Effector memory CD4-positive, alpha-beta T cell (primary cell): ENCODE data around the gene GPR84.
A peak's percentile ranks its signal among the peaks of the same experiment; 100 is the strongest.

Experiments used
- DNase-seq, 3 donors: peaks; one replicate each; pipeline ENCODE4 v3.0.0-alpha.2; 2020
- H3K27ac ChIP-seq: 2 replicates; pipeline ENCODE4 v1.7.0; 2013; ENCODE audit warnings: mild to moderate bottlenecking, low read length, moderate library complexity; ENCODE audit not compliant: insufficient read depth, poor library complexity, severe bottlenecking
- H3K27me3 ChIP-seq: replicated peaks from 2 replicates; pipeline ENCODE4 v1.7.0; 2013; ENCODE audit warnings: mild to moderate bottlenecking, low read length; ENCODE audit not compliant: insufficient read depth, control insufficient read depth, poor library complexity, severe bottlenecking
- H3K36me3 ChIP-seq: 2 replicates; pipeline ENCODE4 v1.7.0; 2013; ENCODE audit warnings: mild to moderate bottlenecking, low read length, moderate library complexity; ENCODE audit not compliant: control insufficient read depth, insufficient read depth
- H3K4me1 ChIP-seq: 2 replicates; pipeline ENCODE4 v1.7.0; 2013; ENCODE audit warnings: low read length, mild to moderate bottlenecking; ENCODE audit not compliant: control insufficient read depth, insufficient read depth, poor library complexity, severe bottlenecking
- H3K4me3 ChIP-seq: 2 replicates; pipeline ENCODE4 v1.7.0; 2013; ENCODE audit warnings: low read length, low read depth, mild to moderate bottlenecking; ENCODE audit not compliant: insufficient read depth, poor library complexity, severe bottlenecking
- H3K9me3 ChIP-seq: 2 replicates; pipeline ENCODE4 v1.7.0; 2013; ENCODE audit warnings: mild to moderate bottlenecking, low read length, moderate library complexity; ENCODE audit not compliant: control insufficient read depth

GPR84 gene

DNA sequence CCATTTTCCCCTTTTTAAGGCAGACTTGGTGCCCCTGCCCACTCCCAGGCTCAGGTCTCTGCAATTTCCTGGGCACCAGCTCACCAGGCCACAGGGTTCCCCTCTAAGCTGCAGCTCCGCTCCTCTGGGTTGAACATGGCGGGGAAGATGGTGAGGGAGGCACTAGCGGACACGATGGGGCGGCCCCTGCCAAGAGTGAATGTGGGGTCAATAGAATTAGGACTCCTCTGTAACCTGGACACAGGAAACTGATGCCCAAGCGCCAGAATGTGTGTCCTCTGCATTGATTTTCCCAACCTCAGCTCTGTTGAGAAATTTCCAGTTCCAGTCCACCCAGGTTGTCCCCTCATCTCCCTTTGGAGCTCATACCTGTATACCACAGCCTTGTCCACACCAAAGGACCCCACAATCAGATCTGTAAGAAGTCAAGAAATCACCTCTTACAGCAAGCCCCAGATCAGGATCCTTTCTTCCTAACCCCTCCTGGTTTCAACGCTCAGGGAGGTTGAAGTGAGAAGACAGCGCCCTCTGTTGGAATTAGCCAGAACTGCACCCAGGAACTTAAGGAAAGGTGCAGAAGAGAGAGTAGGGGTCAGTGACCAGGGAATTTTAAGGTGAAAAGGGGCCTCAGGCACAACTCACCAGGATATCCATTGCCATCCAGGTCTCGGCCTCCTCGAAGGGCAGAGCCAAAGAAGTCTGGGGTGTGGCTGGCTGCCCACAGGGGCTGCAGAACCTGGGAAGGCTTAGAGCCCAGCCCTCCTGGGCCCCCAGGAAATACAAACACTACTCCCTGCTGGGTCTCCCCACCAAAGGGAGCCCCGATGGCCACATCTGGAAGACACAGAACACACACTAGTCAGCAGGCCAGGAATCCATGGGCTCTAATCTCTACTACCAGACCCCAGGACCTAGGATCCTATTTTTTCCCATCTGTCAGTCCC, 40.0 kb upstream of the GPR84 start:
- peaks cover 12% of the 10 kb centered on the region for H3K4me1 ChIP-seq
- H3K4me3 ChIP-seq = no peak overlapping the region
- H3K9me3 ChIP-seq = no peaks in the 10 kb centered on the region
- H3K27ac ChIP-seq = peak overlapping the region; percentile 40
- H3K36me3 ChIP-seq = peaks cover 98% of the 10 kb centered on the region
- no peaks in the 10 kb centered on the region for H3K27me3 ChIP-seq
- DNase-seq = peak; percentile 45 to 60 (median 50)

DNA sequence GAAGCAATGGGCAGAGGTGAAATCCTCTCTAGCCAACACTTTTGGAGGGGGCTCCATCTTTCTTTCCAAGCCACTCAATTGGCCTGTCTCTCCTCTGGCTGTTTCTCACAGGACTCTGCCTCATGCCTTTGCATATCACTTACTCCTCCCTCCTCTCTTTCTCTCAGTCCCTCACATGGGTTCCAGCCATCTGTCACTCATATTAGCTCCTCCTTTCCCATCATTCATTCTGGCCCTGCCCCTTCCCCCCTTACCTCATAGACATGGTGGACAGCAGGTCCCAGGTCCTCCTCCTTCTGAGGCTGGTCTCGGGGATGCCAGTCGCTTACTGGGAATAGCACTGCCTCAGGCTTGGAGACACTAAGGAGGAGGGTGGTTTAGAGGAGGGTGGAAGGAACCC, 36.8 kb upstream of the GPR84 start:
- Histone ChIP-seq H3K27ac (no peak overlapping the region), H3K27me3 (no peaks in the 10 kb centered on the region), H3K4me3 (no peak overlapping the region), H3K4me1 (peaks cover 11% of the 10 kb centered on the region), H3K9me3 (no peaks in the 10 kb centered on the region), H3K36me3 (peaks cover 98% of the 10 kb centered on the region)
- no peak for DNase-seq

DNA sequence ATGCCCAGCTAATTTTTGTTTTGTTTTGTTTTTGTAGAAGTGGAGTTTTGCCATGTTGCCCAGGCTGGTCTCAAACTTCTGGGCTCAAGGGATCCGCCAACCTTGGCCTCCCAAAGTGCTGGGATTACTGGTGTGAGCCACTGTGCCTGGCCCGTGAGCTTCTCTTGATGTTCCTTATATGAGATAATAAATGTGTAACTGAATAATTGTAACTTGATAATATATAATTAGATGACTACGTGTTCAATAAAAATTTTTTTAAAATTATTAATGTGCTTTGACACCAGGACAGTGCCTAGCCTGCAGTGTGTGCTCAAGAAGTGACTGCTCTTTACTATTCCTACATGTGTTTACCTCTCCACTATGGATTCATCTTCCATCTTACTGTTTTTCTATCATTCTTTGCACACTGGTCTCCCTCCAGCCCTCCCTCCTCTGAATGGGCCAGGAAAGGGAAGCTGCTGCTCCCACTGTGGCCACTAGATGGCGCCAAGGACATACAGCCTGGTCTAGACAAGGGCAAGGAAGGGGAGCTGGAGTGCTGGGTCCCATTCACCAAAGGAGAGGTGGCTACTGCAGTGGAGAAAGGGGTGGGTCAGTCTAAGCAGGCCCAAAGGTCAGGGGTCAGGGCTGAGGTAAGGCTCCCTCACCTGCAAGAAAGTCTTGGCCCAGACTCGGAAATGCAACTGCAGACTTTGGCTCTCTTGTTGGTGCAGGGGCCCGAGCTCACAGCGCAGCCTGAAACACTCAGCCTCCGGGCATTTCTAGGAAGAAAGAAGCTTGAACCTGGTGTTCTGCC, 34.9 kb upstream of the GPR84 start:
- Histone ChIP-seq H3K27ac (no peak overlapping the region), H3K36me3 (peaks cover 98% of the 10 kb centered on the region), H3K4me1 (no peaks in the 10 kb centered on the region), H3K4me3 (no peak overlapping the region), H3K27me3 (no peaks in the 10 kb centered on the region), H3K9me3 (no peaks in the 10 kb centered on the region)
- DNase-seq = peak; percentile 74 to 79 (median 76)

DNA sequence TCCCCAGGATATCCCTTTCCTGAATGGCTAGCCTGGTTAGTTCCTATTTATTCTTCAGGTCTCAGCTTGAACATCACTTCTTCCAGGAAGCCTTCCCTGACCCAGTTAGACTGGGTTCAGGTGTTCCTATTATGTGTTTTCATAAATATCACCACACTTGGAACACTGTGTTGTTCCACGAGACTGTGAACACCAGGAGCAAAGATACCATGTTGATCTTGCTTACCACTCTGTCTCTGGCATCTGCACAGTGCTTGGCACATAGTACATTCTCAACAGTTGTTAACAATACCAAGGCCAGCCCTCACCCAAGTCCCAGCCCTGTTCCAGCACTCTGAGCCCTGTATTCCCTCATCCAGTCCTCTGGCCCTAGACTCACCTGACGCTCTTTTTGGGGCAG, 33.9 kb upstream of the GPR84 start:
- Histone ChIP-seq H3K4me3 (no peak overlapping the region), H3K9me3 (no peaks in the 10 kb centered on the region), H3K27ac (no peak overlapping the region), H3K4me1 (no peaks in the 10 kb centered on the region), H3K36me3 (peaks cover 91% of the 10 kb centered on the region), H3K27me3 (no peaks in the 10 kb centered on the region)
- DNase-seq = no peak

DNA sequence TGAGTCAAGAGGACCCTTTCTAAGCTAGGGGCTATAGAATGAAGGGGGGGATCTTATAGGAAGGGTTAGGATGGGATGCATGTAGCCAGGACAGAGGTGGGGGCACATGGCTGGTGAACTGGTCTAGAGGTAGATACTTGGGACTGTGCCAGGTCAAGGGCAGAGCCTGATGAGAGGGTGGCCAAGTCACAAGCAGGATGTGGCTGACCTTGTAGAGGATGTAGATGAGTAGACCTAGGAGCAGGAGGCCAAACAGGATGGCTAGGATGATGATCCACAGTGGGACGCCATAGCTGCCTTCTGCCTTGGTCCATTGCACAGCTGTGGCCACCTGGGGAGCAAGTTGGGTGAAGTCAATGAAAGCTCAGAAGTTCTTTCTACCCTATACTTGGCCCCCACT, 32.9 kb upstream of the GPR84 start:
- Histone ChIP-seq H3K27me3 (no peaks in the 10 kb centered on the region), H3K9me3 (no peaks in the 10 kb centered on the region), H3K27ac (no peak overlapping the region), H3K4me1 (no peaks in the 10 kb centered on the region), H3K4me3 (no peak overlapping the region), H3K36me3 (peaks cover 87% of the 10 kb centered on the region)
- no peak for DNase-seq

DNA sequence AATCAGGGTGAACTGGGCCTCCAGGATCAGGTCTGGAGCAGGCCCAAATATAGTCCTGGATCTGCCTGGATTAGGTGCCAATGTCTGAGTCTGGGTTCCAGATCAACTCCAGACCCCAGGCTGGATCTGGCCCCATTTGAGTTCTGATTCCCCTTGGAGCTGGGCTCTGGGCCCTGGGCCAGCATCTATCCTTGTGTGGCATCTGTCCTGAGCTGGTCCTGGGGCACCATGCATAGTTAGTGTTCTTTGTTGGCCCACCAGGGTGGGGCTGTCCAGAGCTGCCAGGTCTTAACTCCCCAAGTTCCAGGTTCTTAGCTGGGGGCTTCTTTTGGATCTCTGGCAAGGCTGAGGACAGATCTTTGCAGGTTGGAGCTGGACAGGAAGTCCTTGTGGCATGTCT, 31.3 kb upstream of the GPR84 start:
- H3K27ac ChIP-seq = no peak overlapping the region
- H3K9me3 ChIP-seq = no peaks in the 10 kb centered on the region
- no peaks in the 10 kb centered on the region for H3K27me3 ChIP-seq
- H3K4me3 ChIP-seq = no peak overlapping the region
- DNase-seq = no peak
- peaks cover 71% of the 10 kb centered on the region for H3K36me3 ChIP-seq
- H3K4me1 ChIP-seq = peaks cover 4% of the 10 kb centered on the region

DNA sequence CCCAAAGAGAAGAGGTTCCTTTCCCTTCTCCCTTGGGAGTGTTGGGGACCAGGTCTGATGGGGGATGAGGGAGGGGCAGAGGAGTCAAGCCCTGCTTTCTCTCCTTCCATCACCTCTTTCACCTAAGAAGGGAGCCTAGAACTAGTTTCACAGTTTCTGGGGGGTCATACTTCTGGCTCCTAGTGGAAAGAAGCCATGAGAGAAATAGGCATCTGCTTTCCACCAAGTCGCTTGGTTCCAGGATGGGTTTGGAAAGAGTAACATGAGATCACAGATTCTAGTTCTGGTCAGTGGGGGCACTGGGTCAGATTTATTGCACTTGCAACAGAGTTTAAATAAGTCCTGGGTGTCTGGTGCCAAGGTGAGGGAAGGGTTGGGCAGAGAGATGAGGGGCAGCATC, 30.7 kb upstream of the GPR84 start:
- H3K4me1 ChIP-seq = peaks cover 4% of the 10 kb centered on the region
- peaks cover 66% of the 10 kb centered on the region for H3K36me3 ChIP-seq
- H3K27me3 ChIP-seq = no peaks in the 10 kb centered on the region
- no peak for DNase-seq
- no peaks in the 10 kb centered on the region for H3K9me3 ChIP-seq
- H3K4me3 ChIP-seq = no peak overlapping the region
- H3K27ac ChIP-seq = peak overlapping the region; percentile 2

DNA sequence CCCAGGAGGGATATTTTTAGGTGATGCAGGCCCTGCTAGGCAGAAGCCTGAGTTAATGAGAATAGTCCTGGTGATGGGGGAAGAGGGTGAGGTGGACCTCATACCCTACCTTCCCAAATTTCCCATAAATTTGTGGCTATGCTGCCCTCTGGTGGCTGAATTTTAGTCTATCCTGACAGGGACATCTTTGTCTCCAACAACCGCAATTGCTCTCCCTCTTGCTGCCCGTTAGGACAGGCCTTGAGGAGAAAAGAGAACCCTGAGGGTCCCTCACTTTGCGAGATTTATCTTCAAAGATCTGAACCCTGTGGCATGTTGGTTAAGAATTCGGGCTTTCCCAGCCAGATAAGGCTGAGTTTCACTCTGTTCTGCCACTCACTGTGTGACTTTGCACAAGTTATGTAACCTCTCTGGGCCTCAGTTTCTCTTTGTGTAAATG, 30.0 kb upstream of the GPR84 start:
- Histone ChIP-seq H3K4me3 (no peak overlapping the region), H3K27me3 (no peaks in the 10 kb centered on the region), H3K36me3 (peaks cover 59% of the 10 kb centered on the region), H3K27ac (no peak overlapping the region), H3K4me1 (peaks cover 4% of the 10 kb centered on the region), H3K9me3 (no peaks in the 10 kb centered on the region)
- DNase-seq = no peak

DNA sequence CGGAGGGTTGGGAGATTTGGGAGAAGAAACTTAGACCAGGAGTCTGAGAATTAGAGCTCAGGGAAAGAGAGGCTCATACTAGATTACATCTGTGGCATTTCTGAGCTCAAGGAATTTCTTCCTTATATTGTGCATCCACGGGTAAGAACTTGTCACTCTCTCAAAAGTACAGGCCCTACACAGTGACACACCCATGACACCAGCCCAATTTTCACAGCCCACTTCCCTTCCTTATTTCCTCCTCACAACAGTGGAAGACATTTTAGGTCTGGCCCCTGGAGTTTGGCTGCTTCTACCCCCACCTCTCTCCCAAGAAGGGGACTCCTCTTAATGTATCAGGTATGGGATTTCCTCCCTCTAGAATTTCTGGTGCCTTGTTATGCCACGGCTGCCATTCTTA, 29.5 kb upstream of the GPR84 start:
- Histone ChIP-seq H3K27ac (no peak overlapping the region), H3K36me3 (peaks cover 54% of the 10 kb centered on the region), H3K27me3 (no peaks in the 10 kb centered on the region), H3K4me1 (peaks cover 4% of the 10 kb centered on the region), H3K9me3 (no peaks in the 10 kb centered on the region), H3K4me3 (no peak overlapping the region)
- DNase-seq = no peak

DNA sequence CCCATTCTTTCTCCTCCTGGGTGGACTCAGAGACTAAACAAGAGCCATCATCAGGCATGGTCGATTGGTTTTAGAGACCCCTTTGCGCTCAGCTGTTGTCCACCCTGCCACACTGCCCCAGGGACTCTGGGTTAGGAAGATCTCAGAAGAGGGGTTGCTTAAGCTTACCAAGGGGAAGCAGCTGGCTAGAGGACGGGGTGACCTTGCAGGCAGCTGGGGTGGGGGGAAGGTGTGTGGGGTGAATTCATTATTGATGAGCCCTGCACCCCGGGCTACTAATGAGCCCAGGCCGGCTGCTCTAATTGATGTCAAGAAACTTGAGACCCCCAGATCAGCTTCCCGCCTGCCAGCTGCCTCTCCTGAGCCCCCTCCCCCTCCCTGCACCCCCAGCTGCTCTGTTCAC, 28.9 kb upstream of the GPR84 start:
- peaks cover 4% of the 10 kb centered on the region for H3K4me1 ChIP-seq
- no peak overlapping the region for H3K27ac ChIP-seq
- peaks cover 49% of the 10 kb centered on the region for H3K36me3 ChIP-seq

More for the DNA sequence above, 28.9 kb upstream of the GPR84 start:
- no peak for DNase-seq
- H3K9me3 ChIP-seq = no peaks in the 10 kb centered on the region
- H3K27me3 ChIP-seq = no peaks in the 10 kb centered on the region
- H3K4me3 ChIP-seq = no peak overlapping the region
